Prostate gland (tissue), 2 donors: ENCODE data around the gene PBRM1. TPM values are rescaled to one million over a fixed set of nuclear protein-coding genes. Genes with fewer than 3 reads are reported as not detected.

Experiments used
- DNase-seq: peaks from one replicate; pipeline ENCODE4 v3.0.0-alpha.2; 2019; ENCODE audit warnings: low spot score
- H3K27ac ChIP-seq, 2 donors: fragments of 200-600 bp; sonication (generic); 2 replicates each; pipeline ENCODE4 v1.5.1; 2017 to 2019
- H3K27me3 ChIP-seq: fragments of 200-600 bp; sonication (generic); replicated peaks from 2 replicates; pipeline ENCODE4 v1.5.1; 2019; ENCODE audit not compliant: insufficient read depth
- H3K36me3 ChIP-seq, 2 donors: fragments of 200-600 bp; sonication (generic); 1 replicate in 1 of 2; 2 replicates in 1 of 2; pipeline versions ENCODE4 v1.5.1 to v1.8.1; 2017 to 2019
- H3K4me1 ChIP-seq: fragments of 200-600 bp; sonication (generic); replicated peaks from 2 replicates; pipeline ENCODE4 v1.5.1; 2019
- H3K4me3 ChIP-seq, 2 donors: fragments of 200-600 bp; sonication (generic); 2 replicates each; pipeline ENCODE4 v1.5.1; 2017 to 2019
- H3K9me3 ChIP-seq: fragments of 200-600 bp; sonication (generic); 2 replicates; pipeline ENCODE4 v1.5.1; 2017
- POLR2A ChIP-seq: fragments of 450-650 bp; IDR thresholded peaks from one replicate; pipeline ENCODE4 v1.6.1; 2016; ENCODE audit warnings: antibody characterized with exemption, mild to moderate bottlenecking
- POLR2AphosphoS5 ChIP-seq: sonication (generic); formaldehyde crosslinking; IDR thresholded peaks from one replicate; pipeline ENCODE4 v1.6.1; 2017; ENCODE audit warnings: antibody characterized with exemption
- WGBS: methylation state at CpG from one replicate; pipeline ENCODE4 v1.1.5; 2018; 5-methylcytosine and 5-hydroxymethylcytosine counted together
- intact Hi-C: fragments of 100-400 bp; cut with DNase I; formaldehyde crosslinking; loops from one replicate; pipeline ENCODE4 v1.14.2; 2022
- total RNA-seq, 2 donors: library from RNA; depleted of rRNA; stranded (reverse); fragments of >200 nt; gene quantifications; one replicate each; pipeline ENCODE4 v1.1.0, GENCODE V29; 2016
- TF ChIP-seq, protein P1 (sequence below), 4 experiments: fragments of 200-600 bp in 2 of 4; fragments of 450-650 bp in 2 of 4; sonication (generic) in 2 of 4; IDR thresholded peaks; 1 replicate in 3 of 4; 2 replicates in 1 of 4; pipeline ENCODE4 v1.5.1; 2016 to 2019; ENCODE audit warnings: antibody characterized with exemption in 4 of 4, mild to moderate bottlenecking in 2 of 4, moderate library complexity in 2 of 4

Gene PBRM1
- total RNA-seq, 2 donors from 2014 or later: 72.5 to 77.5 TPM

DNA sequence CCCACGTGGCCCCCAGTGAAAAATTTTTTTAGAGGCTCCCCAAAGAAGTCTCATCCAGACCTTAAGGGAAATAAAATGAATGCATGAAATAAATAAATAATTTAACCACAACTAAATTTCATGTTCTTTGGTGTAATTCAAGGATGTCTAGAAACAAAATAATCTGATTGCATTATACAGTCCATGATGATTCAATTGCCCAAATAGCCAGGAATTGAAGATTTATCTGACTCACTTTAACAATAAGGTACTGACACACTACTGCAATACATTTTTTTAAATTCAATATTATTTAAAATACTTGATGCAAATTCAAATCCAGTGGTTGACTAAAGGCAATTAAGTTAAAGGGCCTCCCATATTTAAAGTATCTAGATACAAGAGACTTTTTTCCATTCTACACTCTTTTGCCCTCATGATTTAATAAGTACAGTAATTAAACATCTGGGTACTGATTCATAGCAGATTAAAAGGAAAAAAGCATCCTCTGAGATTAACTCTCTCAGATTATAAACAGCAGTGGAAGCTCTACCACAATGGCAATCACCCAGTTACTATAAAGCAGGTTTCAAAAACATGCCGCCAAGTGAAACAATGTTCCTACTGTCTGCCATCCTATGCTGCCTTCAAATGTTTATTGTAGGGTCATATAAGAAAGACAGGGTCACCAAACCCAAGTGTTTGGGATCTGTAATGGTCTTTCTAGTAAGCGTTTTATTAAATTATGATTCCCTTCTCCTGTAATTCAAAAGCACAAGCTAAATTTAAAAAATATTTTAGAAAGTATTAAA lies 139.4 kb downstream of the PBRM1 start:
- WGBS: 73% methylated on average over 3 of the region's 3 CpGs
- TF ChIP-seq POLR2A (no peak), POLR2AphosphoS5 (no peak)
- TF ChIP-seq, protein P1, sequence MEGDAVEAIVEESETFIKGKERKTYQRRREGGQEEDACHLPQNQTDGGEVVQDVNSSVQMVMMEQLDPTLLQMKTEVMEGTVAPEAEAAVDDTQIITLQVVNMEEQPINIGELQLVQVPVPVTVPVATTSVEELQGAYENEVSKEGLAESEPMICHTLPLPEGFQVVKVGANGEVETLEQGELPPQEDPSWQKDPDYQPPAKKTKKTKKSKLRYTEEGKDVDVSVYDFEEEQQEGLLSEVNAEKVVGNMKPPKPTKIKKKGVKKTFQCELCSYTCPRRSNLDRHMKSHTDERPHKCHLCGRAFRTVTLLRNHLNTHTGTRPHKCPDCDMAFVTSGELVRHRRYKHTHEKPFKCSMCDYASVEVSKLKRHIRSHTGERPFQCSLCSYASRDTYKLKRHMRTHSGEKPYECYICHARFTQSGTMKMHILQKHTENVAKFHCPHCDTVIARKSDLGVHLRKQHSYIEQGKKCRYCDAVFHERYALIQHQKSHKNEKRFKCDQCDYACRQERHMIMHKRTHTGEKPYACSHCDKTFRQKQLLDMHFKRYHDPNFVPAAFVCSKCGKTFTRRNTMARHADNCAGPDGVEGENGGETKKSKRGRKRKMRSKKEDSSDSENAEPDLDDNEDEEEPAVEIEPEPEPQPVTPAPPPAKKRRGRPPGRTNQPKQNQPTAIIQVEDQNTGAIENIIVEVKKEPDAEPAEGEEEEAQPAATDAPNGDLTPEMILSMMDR (IDR thresholded peaks at IDR 0.05): no peak
- H3K9me3 ChIP-seq: no peaks in the 10 kb centered on the region
- no peak for DNase-seq
- no peak overlapping the region for H3K4me3 ChIP-seq
- no peak overlapping the region for H3K27ac ChIP-seq
- H3K27me3 ChIP-seq: no peaks in the 10 kb centered on the region
- intact Hi-C loops: no loop called here
- H3K4me1 ChIP-seq: no peaks in the 10 kb centered on the region
- no peaks in the 10 kb centered on the region for H3K36me3 ChIP-seq

DNA sequence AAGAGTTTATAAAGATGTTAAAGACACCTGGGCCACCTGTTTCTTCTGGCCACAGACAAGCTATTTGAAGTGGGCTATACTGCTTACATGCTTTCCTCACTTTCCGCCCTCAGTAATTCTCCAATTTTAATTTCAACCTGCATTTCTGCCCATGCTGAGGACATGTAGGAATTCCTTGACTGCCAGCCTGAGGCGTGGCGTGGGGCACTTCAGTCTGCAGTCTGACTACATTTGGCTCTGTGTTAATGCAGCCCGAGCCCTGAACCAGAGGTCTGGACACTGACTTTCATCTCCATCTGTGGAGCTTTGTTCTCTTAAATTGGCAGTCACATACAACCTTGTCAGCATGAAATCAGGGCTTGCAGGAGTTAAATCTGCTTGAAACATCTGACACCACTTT lies 140.8 kb downstream of the PBRM1 start:
- Histone ChIP-seq H3K27me3 (no peaks in the 10 kb centered on the region), H3K36me3 (no peaks in the 10 kb centered on the region), H3K4me1 (peaks cover 4% of the 10 kb centered on the region), H3K27ac (no peak overlapping the region), H3K9me3 (no peaks in the 10 kb centered on the region), H3K4me3 (no peak overlapping the region)
- intact Hi-C loops: no loop called here
- 66% methylated on average over 4 of the region's 4 CpGs for WGBS
- no peak for TF ChIP-seq POLR2AphosphoS5
- TF ChIP-seq, protein P1 (IDR thresholded peaks at IDR 0.05): no peak
- no peak for TF ChIP-seq POLR2A
- DNase-seq: no peak

DNA sequence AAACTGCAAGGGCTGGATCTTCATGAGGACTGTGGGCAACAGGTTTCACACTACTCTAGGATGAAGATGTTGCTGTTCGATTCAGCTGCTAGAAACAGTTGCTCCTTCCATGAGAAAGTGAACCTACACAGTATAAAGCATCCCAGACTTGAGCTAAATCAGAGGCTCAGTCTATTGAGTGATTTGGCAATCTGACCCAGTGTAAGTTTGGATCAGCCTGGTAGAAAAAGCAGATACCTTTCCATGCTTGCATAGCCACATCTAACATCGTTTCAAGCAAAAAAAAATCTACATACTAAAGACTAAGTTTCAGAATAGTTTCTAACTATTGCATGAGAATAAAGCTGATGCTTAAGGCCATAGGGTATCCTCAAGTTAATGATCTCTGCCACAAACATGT lies 144.7 kb downstream of the PBRM1 start:
- intact Hi-C loops: no loop called here
- peaks cover 23% of the 10 kb centered on the region for H3K4me1 ChIP-seq
- H3K27ac ChIP-seq: no peak overlapping the region
- no peak overlapping the region for H3K4me3 ChIP-seq
- H3K9me3 ChIP-seq: no peaks in the 10 kb centered on the region
- DNase-seq: no peak
- WGBS: 78% methylated on average over 2 of the region's 2 CpGs
- TF ChIP-seq POLR2AphosphoS5 (no peak), POLR2A (no peak)
- TF ChIP-seq, protein P1 (IDR thresholded peaks at IDR 0.05): no peak
- H3K36me3 ChIP-seq: no peaks in the 10 kb centered on the region
- H3K27me3 ChIP-seq: no peaks in the 10 kb centered on the region

DNA sequence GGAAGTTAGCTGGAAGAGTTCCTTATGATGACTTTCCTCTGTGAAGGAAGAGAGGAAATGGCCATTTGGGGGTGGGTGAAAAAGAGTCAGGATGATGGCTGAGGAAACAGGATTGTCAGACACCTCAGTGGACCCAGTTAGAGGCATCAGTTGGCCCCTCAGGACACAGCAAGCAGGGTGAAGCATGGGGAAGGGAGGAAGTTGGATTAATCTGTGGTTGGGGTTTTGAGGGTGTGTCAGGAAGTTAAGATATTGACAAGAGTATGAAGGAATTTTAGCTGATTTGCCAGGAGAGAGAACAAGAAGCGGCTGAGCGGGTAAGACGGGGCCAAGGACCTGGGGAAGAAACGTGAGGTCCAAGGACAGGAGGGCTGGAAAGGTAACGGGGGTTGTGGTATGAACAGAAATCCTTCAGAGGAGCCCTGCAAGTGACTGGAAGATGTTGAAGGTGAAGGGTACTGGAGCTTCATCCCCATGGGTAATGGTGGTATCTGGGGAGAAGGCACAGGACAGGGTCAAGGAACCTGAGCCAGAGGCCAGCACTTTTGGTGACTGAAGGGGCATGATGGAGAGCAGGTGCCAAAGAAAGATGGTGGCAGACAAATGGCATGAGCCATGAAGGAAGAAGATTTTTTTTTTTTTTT lies 146.6 kb downstream of the PBRM1 start:
- intact Hi-C loops: loop anchor here (10.0 kb wide), 1 partner anchor 146 kb away; the partner anchor contains the start of genes GNL3 and PBRM1
- H3K27ac ChIP-seq: peak overlapping the region in 1 of 2 donors; percentile 9
- no peak for DNase-seq
- no peaks in the 10 kb centered on the region for H3K27me3 ChIP-seq
- H3K9me3 ChIP-seq: no peaks in the 10 kb centered on the region
- H3K36me3 ChIP-seq: no peaks in the 10 kb centered on the region
- WGBS: 79% methylated on average over 5 of the region's 5 CpGs
- TF ChIP-seq, protein P1 (IDR thresholded peaks at IDR 0.05): no peak
- TF ChIP-seq POLR2AphosphoS5: no peak
- no peak for TF ChIP-seq POLR2A
- no peak overlapping the region for H3K4me3 ChIP-seq
- H3K4me1 ChIP-seq: peaks cover 23% of the 10 kb centered on the region
